Skin of body (tissue), 2 donors: Measurements from ENCODE around the gene FUCA1. TPM values are rescaled to one million over a fixed set of nuclear protein-coding genes. Genes with fewer than 3 reads are reported as not detected.
"Not testable (repeated sequence)": the region's sequence is repeated elsewhere in the genome, so short reads cannot be mapped to it uniquely, and the experiment has no call there.

ENCODE experiments used
- DNase-seq: peaks from one replicate; lab custom pipeline; 2025; lab: John Stamatoyannopoulos, UW
- total RNA-seq: library from RNA; depleted of rRNA; stranded (reverse); fragments of >200 nt; gene quantifications from one replicate; pipeline ENCODE4 v1.2.3, GENCODE V29; 2014

FUCA1 gene
- total RNA-seq, 1 donor from 2014 or later, result 20.0 TPM

DNA sequence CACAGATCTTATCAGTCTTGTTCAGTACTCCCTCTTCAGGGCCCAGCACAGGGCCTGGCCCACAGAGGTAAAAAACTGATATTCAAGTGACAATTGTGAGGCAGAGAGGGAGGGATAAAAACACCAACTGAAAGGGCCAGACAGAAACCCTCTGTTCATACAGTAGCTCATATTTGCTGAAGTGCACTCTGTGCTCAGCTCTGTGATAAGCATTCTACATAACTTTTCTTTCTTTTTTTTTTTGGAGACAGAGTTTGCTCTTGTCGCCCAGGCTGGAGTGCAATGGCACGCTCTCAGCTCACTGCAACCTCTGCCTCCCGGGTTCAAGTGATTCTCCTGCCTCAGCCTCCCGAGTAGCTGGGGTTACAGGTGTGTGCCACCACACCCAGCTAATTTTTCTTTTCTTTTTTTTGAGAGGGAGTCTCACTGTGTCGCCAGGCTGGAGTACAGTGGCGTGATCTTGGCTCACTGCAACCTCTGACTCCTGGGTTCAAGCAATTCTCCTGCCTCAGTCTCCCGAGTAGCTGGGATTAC lies 65.2 kb downstream of the FUCA1 start:
- DNase-seq, result not testable (repeated sequence)

- DNase-seq, result no peak
These were observed 66.2 kb downstream of the FUCA1 start for GRCh38 chr1:23801876-23802275.

DNA sequence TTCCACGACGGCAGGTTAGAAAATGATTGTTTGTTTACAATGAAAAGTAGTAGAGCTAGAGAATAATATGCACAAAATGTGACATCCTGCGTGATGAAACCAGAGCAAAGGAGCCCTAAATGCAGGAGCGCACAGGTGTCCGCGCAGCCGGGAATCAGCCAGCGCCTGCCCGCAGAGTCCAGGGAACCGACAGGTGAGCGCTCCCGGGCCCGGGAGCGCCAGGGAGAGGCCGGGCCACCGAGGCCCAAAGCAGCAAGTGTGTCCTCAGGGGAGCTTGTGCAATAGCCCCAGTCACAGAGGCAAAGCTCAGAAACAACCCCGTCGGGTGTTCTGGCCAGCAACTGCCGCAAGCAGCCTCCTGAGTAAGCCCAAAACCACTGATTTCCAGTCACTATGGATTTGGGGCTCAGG lies 66.7 kb downstream of the FUCA1 start:
- DNase-seq, result no peak

DNA sequence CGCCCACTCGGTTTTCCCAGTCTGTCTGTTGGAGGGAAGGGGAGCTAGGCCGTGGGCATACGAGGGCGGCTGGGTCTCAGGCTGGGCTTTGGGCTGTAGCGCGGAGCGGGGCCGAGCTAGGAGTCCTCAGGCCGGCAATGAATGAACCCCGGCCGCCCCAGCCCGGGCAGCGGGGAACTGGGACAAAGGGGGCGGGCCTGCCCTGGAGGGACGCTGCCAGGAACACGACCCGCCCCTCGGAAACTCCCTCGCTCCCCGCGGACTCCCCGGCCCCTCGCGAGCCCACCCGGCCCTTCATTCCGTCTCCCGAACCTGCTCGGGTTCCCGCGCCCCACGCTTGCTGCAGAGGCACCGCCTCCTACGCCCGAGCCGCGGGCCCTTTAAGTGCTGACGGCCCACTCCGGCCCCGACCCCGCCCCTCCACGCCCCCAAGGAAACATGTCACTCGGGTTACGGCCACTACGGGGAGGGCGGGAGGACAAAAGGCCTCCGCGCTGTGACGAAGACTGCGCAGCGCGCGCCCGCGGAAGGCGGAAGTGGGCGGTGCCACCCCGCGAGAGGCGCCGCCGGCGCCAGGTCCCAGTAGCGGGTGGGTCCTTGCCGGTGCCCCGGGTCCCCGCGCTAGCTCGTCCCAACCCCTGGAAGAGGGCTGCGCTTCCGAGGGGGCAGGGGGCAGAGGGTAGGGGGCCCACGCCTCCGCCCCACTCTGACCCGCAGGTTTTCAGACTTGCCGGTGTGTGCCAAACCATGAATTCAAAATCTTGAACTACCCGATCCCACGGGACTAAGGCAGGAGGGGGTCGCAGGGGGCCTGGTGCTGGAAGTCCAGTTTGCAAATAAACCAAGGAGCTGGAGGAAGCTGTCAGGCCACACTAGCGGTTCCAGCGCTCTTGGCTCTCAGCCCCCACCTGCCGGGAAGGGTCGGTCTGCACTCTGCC lies 67.4 kb downstream of the FUCA1 start, which contains the start of gene GALE:
Gene GALE (minus strand): TSS at position 355 of the 938 bp plus-strand sequence. CDS start 1,747 bp downstream, outside the sequence.
- DNase-seq, result peak; percentile 94

DNA sequence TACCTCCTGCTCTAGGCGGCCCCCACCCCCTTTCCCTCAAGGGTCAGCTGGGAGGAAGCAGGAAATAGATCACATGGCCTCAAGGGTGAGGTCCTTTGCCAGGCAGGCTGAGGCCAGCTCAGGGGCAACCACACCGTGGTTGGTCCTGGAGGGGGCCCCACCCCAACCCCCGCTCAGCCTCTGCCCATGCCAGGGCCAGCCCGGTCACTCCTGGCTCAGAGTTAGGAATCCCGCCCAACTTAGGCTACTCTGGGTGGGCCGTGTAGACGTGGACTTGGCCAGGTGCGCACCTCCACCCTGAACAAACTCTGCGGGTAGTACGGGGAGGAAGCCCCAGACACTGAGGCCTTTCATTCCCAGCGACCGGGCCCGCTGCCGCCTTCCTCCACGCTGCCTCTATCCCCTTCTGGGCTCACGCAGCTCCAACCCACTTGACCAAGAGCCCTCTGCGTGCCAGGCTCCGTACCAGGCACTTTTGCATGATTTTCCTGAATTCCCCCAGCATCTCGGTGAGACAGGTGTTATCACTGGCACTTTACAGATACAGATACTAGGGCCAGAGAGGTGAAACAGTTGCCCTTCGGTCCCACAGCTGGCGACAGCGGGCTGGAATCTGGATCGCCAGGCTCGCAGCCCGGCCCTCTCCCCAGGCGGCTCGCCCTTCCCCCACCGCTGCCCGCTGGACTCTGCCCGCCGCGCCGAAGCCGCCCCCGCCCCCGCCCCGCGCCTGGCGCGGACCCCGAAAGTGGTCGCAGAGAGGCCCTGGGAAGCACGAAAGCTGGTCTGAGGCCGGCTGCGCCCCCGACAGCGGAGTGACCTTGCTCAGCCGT lies 68.3 kb downstream of the FUCA1 start:
- no peak for DNase-seq

DNA sequence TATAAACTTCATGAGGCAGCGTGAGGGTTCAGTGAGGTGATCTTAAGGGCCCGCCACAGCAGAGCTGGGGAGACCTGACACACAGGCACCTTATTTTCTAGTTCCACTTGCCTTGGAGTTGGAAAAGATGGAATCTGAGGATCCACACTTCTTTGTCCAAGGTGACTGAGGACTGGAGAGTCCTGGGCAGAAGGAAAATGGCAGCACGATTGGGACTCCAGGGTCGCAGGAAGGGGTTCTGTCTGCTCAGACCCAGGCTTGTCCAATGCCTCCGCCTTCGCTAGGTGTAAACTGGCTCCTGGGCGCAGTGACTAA lies 68.9 kb downstream of the FUCA1 start:
- no peak for DNase-seq

DNA sequence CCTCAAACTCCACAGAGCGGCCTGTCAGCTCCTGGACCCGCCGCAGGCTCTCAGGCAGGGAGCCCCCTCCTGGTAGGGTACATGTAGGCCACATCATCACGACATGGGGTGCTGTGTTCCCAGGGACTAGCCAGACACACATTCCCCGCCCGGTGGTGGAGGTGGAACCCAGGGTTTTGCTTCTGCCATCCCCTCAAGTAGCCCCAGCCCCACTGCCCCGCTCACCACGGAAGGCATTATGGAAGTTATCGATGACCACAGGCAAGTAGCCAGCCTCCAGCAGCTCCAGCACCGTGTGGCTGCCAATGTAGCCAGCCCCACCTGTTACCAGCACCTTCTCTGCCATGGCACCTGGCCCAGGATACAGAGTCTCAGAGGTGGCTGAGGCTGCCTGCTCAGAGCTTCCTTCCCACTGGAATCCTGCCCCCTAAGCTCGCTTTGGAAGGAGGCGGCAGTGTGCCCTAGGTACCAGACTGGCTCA lies 69.4 kb downstream of the FUCA1 start:
- DNase-seq, result no peak

- DNase-seq, result no peak
These were observed 70.3 kb downstream of the FUCA1 start for GRCh38 chr1:23797478-23798448.

GRCh38 chr1:23796466-23797271 lies 71.4 kb downstream of the FUCA1 start:
- no peak for DNase-seq

GRCh38 chr1:23795676-23796465 lies 72.2 kb downstream of the FUCA1 start:
- no peak for DNase-seq

Other genes with a start within 250 kb of the FUCA1 start
- gene RPL11, start 176.5 kb downstream of the FUCA1 start, total RNA-seq, result 1,530 TPM
- gene ELOA, start 124.8 kb downstream of the FUCA1 start, total RNA-seq, result 19.5 TPM
- 57.6 TPM for gene PITHD1, start 89.9 kb downstream of the FUCA1 start, total RNA-seq
- gene LYPLA2, start 77.1 kb downstream of the FUCA1 start, total RNA-seq, result 27.8 TPM
- 8.3 TPM for gene GALE, start 67.5 kb downstream of the FUCA1 start, total RNA-seq
- gene HMGCL, start 42.9 kb downstream of the FUCA1 start, total RNA-seq, result 27.3 TPM
- gene CNR2, start 45.1 kb upstream of the FUCA1 start, total RNA-seq, result 0.10 TPM
- 165 TPM for gene PNRC2, start 91.5 kb upstream of the FUCA1 start, total RNA-seq
- 117 TPM for gene SRSF10, start 112.0 kb upstream of the FUCA1 start, total RNA-seq
- gene MYOM3, start 243.8 kb upstream of the FUCA1 start, total RNA-seq, result 32.7 TPM